Activated CD8-positive, alpha-beta T cell treated with anti-CD3 and anti-CD28 coated beads for 36 hours (primary cell): ENCODE measurements around the gene KCTD2. TPM values are rescaled to one million over a fixed set of nuclear protein-coding genes. Genes with fewer than 3 reads are reported as not detected.

Experiments
- ATAC-seq: fragments of 200-7000 bp; cut with Tn5 transposase; one replicate; pipeline ENCODE4 v1.10.0; 2021; ENCODE audit warnings: mild to moderate bottlenecking, moderate library complexity
- CTCF ChIA-PET: fragments of 350-600 bp; sonication (Branson Sonifier 250); formaldehyde crosslinking; loops from one replicate; lab custom pipeline; 2021; ENCODE audit warnings: antibody characterized with exemption; lab: Charles Lee
- POLR2A ChIA-PET: fragments of 350-600 bp; sonication (Branson Sonifier 250); formaldehyde crosslinking; loops from one replicate; lab custom pipeline; 2021; ENCODE audit warnings: antibody characterized with exemption; lab: Charles Lee
- DNase-seq: peaks from one replicate; pipeline ENCODE4 v3.0.0-alpha.2; 2020
- H3K27ac Mint-ChIP-seq: one replicate; pipeline ENCODE4 v1.8.0; 2021; ENCODE audit warnings: mild to moderate bottlenecking, mixed read lengths
- H3K27me3 Mint-ChIP-seq: one replicate; pipeline ENCODE4 v1.8.0; 2021; ENCODE audit warnings: mixed read lengths
- H3K36me3 Mint-ChIP-seq: one replicate; pipeline ENCODE4 v1.8.0; 2021; ENCODE audit warnings: low read depth, mixed read lengths
- H3K4me1 Mint-ChIP-seq: one replicate; pipeline ENCODE4 v1.8.0; 2021; ENCODE audit warnings: low read depth, mixed read lengths
- H3K4me3 Mint-ChIP-seq: one replicate; pipeline ENCODE4 v1.8.0; 2021; ENCODE audit warnings: mild to moderate bottlenecking, moderate library complexity, mixed read lengths
- H3K9me3 Mint-ChIP-seq: one replicate; pipeline ENCODE4 v1.8.0; 2021; ENCODE audit warnings: mixed read lengths
- intact Hi-C: fragments of 100-400 bp; cut with micrococcal nuclease; formaldehyde crosslinking; loops from one replicate; pipeline ENCODE4 v1.10.0; 2022
- total RNA-seq, 2 experiments: library from RNA; stranded (reverse); gene quantifications; one replicate each; pipeline ENCODE4 v1.2.3, GENCODE V29; 2021
- TF ChIP-seq, protein P1 (sequence below): fragments of 200-600 bp; IDR thresholded peaks from one replicate; pipeline ENCODE4 v1.8.0; 2022; ENCODE audit warnings: antibody characterized with exemption, mild to moderate bottlenecking

Gene KCTD2
- total RNA-seq, 2 experiments from 2014 or later, result 10.5 to 11.4 TPM

DNA sequence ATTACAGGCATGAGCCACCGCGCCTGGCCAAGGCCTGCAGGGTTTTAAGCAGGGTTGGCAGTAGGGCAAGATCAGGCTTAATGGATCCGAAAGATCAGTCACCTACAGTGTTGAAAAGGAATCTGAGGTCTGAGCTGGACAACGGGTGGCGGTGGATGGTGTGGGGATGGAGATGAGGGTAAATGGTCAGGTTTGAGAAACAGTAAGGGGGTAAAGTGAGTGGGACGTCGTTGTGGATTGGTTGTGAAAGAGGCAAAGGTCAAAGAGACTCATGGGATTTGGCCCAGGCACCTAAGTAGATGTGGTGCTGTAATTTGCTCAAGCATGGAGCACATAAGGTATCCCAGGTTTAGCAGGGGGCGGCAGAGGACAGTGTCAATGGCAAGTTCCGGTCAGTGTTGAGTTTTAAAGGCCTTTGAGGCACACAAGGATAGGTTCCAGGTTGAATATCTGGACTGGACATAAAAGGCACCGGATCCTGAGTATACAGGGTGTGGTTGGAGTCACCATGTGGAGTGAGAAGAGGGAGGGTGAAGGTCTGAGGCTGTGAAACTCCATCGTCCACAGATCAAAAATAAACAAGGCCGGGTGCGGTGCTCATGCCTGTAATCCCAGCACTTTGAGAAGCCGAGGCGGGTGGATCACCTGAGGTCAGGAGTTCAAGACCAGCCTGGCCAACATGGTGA is 39.6 kb downstream of the KCTD2 start:
- Mint-ChIP-seq H3K27me3 (no peaks in the 10 kb centered on the region), H3K27ac (no peak overlapping the region), H3K4me1 (peaks cover 24% of the 10 kb centered on the region), H3K4me3 (peak overlapping the region; percentile 22), H3K36me3 (no peaks in the 10 kb centered on the region), H3K9me3 (no peaks in the 10 kb centered on the region)
- TF ChIP-seq, protein P1, sequence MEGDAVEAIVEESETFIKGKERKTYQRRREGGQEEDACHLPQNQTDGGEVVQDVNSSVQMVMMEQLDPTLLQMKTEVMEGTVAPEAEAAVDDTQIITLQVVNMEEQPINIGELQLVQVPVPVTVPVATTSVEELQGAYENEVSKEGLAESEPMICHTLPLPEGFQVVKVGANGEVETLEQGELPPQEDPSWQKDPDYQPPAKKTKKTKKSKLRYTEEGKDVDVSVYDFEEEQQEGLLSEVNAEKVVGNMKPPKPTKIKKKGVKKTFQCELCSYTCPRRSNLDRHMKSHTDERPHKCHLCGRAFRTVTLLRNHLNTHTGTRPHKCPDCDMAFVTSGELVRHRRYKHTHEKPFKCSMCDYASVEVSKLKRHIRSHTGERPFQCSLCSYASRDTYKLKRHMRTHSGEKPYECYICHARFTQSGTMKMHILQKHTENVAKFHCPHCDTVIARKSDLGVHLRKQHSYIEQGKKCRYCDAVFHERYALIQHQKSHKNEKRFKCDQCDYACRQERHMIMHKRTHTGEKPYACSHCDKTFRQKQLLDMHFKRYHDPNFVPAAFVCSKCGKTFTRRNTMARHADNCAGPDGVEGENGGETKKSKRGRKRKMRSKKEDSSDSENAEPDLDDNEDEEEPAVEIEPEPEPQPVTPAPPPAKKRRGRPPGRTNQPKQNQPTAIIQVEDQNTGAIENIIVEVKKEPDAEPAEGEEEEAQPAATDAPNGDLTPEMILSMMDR, result no peak
- intact Hi-C loops, result no loop called here
- DNase-seq (no peak), ATAC-seq (no peak)
- POLR2A ChIA-PET, result interaction anchor here (1.0 to 1.3 kb wide), 2 partner anchors 8 to 74 kb away, joined by 4 read pairs; partner anchors contain the start of gene MRPL58
- CTCF ChIA-PET, result interaction anchor here (0.8 to 3.0 kb wide), 5 partner anchors 8 to 126 kb away, joined by 3 to 7 read pairs (median 3); no protein-coding TSS in a partner anchor

DNA sequence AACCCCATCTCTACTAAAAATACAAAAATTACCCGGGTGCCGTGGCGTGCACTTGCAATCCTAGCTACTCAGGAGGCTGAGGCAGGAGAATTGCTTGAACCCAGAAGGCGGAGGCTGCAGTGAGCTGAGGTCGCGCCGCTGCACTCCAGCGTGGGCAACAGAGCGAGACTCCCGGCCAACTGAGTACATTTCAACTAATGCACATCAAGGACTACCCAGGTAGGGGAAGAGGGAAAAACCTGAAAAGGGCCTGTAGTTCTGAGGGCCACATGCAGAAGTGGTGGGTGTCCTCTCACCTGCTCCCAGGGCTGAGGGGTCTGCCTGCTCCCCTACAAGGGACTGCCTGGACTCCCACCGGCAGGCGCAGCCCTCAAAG is 40.1 kb downstream of the KCTD2 start:
- ChIA-PET CTCF (interaction anchor here (0.8 to 3.0 kb wide), 7 partner anchors 8 to 126 kb away, joined by 3 to 15 read pairs (median 3); no protein-coding TSS in a partner anchor), POLR2A (interaction anchor here (1.0 to 1.3 kb wide), 4 partner anchors 8 to 173 kb away, joined by 3 to 8 read pairs (median 4); partner anchors contain the start of genes ARMC7 and MRPL58)
- H3K4me3 Mint-ChIP-seq, result peak overlapping the region; percentile 56
- no peaks in the 10 kb centered on the region for H3K36me3 Mint-ChIP-seq
- H3K27ac Mint-ChIP-seq, result peak overlapping the region; percentile 42
- ATAC-seq (no peak), DNase-seq (no peak)
- intact Hi-C loops, result no loop called here
- no peaks in the 10 kb centered on the region for H3K27me3 Mint-ChIP-seq
- TF ChIP-seq, protein P1, result no peak
- H3K9me3 Mint-ChIP-seq, result no peaks in the 10 kb centered on the region
- peaks cover 24% of the 10 kb centered on the region for H3K4me1 Mint-ChIP-seq

DNA sequence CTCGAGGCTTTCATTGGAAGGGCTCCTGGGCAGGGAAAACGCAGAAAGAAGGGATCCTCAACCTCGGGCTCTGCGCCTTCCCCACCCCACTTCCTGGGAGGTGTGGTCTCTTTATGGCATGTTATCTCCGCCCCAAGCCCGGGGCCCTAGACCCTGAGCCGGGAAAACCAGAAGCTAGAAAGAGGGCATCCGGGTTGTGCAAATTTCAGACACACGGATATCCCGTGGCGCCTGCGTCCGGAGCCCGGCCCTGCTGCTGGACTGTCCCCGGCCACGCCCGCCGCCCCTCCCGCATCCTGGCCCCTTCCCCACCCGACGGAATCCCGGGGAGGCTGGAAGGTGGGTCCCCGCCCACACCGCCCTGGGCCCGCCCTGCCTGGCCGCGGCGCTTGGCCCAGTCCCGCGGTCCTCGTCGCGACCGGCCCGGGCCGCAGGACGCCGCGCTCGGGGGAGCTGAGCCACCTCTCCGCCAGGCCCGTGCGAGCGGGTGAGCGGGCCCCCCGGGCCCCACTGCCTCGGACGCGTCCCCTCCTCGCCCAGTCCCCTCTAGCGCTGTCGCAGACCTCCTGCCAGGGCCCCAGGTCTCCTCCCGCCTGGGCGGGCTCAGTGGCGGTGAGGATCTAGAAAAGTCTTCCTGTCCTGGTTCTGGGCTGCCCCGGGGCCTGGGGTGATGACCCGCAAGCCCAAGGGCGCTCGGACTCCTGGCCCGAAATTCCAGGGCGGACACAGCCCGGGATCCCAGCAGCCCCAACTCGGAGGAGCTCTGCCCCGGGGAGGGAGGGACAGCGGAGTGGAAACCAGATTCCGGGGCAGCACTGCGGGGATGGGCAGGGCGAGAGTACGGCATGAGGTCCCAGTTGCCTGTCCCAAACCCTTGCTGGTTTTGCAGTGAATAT is 40.8 kb downstream of the KCTD2 start, which contains the start of gene SLC16A5:
Gene SLC16A5, plus strand, starts transcription at position 397 of the 896 bp plus-strand sequence. CDS start 5,683 bp downstream, outside the sequence.
- H3K36me3 Mint-ChIP-seq, result no peaks in the 10 kb centered on the region
- DNase-seq (peak; percentile 48), ATAC-seq (peak; percentile 50)
- H3K9me3 Mint-ChIP-seq, result no peaks in the 10 kb centered on the region
- TF ChIP-seq, protein P1, result no peak
- no peaks in the 10 kb centered on the region for H3K27me3 Mint-ChIP-seq
- H3K4me1 Mint-ChIP-seq, result peaks cover 24% of the 10 kb centered on the region
- ChIA-PET CTCF (interaction anchor here (1.0 to 3.0 kb wide), 9 partner anchors 9 to 127 kb away, joined by 3 to 15 read pairs (median 4); no protein-coding TSS in a partner anchor), POLR2A (interaction anchor here (0.8 to 1.3 kb wide), 8 partner anchors 9 to 172 kb away, joined by 3 to 8 read pairs (median 4); partner anchors contain the start of genes ARMC7 and MRPL58)
- peak within 1 kb of the TSS; percentile 66 for H3K4me3 Mint-ChIP-seq
- peak within 1 kb of the TSS; percentile 42 for H3K27ac Mint-ChIP-seq
- intact Hi-C loops, result no loop called here

DNA sequence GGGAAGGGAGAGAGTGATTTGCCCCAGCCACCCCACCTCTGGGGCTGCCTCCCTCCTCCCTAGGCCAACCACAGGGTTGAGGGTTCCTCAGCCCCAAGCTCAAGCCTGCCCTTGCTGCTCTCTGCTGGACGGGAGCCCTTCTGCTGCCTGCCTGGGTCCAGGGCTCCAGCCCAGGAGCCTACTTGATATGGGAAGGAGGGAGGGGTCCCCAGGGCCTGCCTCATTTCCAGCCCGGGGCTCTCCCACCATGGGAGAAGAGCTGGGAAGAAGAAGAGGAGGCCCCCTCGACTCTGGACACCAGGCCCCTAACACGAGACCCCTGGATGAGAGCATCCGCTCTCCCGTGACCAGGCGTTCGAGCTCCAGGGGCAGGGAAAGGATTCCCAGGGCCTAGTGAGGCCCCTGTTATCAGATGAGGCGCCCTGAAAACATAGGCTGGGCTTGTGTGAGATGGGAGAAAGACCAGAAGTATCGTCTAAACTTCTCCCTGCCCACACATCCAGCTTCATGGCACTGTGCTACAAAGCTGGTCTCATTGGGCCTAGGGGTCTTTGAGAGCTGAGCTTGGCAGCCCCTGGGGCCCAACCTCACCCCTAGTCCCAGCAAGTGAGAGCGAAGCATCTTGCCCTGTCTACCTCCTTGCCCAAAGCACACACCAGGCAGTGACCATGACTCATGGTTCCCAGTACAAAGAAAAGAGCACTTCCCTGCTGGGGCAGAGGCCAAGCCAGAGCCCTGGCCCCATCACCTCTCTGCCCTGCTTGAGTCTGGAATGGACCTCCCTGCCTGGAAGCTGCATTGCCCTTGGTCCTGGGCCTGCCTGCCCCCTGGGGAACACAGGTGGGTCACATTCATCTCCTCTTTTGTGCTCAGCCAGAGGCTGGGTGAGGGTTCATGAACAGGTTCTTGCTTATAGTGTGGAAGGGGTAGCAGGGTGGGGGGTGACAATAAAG is 41.7 kb downstream of the KCTD2 start:
- Mint-ChIP-seq H3K27ac (no peak overlapping the region), H3K9me3 (no peaks in the 10 kb centered on the region), H3K4me1 (peaks cover 23% of the 10 kb centered on the region), H3K4me3 (peak overlapping the region; percentile 66), H3K36me3 (no peaks in the 10 kb centered on the region), H3K27me3 (no peaks in the 10 kb centered on the region)
- DNase-seq (no peak), ATAC-seq (peak; percentile 48)
- TF ChIP-seq, protein P1, result no peak
- ChIA-PET CTCF (interaction anchor here (1.1 to 3.0 kb wide), 6 partner anchors 10 to 127 kb away, joined by 3 to 15 read pairs (median 6); no protein-coding TSS in a partner anchor), POLR2A (interaction anchor here (0.6 to 1.3 kb wide), 9 partner anchors 9 to 42 kb away, joined by 3 to 8 read pairs (median 3); partner anchors contain the start of gene ARMC7)
- intact Hi-C loops, result no loop called here
